HG03521 (cell line): Measurements from ENCODE around the gene RAB3B.
"Not testable (repeated sequence)": the region's sequence is repeated elsewhere in the genome, so short reads cannot be mapped to it uniquely, and the experiment has no call there.

Experiments
- ATAC-seq: cut with Tn5 transposase; IDR thresholded peaks from one replicate; pipeline ENCODE4 v1.9.1; 2021; ENCODE audit warnings: mild to moderate bottlenecking, moderate library complexity; ENCODE audit not compliant: unreplicated experiment

Gene RAB3B

DNA sequence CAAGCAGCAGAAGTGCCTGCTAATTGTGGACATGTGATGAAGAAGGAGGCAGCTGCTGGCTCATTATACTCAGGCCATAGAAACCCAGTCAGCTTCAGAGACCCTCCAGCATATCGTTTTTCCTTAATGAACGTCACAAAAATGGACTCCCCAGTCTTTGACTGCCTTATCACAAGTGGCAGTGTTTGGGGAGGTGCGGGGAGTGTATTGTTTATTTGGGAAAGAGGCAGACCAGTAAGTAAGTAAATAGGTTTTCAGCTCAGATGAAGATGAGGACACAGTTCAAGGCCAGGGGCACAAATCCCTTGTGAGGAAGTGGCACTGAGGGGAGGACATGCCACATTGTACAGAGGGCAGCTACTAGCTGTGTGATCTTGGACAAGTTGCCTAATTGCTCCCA is 68.5 kb downstream of the RAB3B start:
- ATAC-seq: no peak

DNA sequence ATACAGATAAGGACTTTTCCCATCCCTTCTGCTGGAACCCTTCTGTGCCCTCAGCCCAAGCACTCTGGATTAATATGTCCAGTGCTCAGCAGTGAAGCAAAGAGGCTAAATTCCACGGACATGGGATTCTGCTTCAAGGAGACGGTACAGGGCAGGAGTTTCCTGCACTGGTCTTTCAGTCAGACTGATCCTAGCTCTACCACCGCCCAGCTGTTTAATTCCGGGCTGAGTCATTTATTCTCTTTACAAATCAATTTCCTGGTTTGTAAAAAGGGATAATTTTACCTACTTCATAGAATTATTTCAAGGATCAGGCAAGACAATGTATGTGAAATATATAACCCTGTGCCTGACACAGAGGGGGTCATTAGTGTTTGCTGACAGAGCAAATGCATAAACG is 70.4 kb downstream of the RAB3B start:
- ATAC-seq: no peak

DNA sequence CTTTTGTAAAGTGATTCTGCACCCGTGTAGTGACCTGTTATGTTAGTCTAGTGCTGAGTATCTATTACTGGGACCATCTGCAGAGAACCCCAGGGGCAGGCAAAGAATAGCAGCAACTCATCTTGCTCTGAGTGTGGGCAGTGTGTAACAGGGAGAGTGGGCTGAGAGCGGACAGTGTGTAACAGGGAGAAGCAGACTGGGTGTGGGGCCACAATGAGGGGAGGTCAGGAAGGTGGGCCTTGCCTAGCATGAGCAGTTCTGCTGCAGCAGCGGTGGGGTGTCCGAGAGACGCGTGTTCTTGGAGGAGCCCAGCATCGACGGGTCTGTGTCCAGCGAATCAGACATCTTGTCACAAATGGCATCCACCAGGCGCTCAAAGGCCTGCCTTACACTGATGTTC is 70.8 kb downstream of the RAB3B start:
- ATAC-seq: no peak

DNA sequence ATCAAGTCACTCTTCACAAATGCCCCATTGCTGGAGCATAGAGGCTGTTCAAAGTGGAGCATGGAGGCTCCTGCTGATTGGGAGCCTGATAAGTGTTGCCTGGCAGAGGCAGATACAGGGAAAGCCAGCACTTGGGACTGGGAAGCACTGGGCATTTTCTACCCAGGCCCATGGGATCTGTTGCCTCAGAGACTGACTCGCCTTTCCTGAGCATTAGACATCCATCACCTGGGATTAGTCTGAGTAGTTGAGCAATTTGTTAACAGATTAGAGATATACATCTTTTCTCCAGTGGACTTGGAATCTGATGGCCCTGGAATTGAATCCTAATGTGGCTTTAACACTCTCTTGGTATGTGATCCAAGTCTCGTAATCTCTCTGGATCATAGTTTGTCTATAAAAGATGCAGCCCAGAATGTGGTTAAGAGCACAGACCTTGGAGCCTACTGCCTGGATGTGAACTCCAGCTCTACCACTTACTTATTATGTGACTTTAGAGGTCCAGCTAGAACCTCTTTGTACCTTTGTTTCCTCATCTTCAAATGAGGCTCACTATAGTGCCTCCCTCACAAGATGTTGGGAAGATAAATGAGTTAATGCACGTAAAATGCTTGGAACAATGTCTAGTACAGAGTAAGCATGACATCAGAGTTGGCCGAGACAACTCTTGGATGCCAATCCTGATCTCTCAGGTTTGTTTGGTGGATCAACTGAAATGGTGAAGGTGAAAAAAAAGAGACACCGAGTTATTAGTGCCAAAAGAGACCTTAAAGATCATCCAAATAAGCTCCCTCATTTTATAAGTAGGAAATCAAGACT is 73.7 kb downstream of the RAB3B start:
- ATAC-seq: no peak

DNA sequence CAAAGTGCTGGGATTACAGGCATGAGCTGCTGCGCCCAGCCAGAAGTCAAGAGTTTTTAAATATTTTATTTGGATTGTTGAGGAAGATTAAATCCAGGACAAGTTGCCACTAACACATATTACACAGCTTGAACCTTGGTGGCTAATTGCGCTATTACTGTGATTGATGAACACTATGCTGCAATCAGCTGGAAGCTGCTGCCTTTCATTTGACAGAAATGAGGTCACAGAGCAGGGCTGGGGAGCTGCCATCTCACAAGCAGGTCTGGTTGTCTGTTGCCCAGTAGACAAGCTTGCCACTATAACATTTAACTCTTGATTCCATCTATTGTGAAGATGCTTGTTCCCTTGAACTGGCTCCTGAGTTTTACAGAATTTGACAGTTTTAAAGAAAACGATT is 74.5 kb downstream of the RAB3B start:
- no peak for ATAC-seq

DNA sequence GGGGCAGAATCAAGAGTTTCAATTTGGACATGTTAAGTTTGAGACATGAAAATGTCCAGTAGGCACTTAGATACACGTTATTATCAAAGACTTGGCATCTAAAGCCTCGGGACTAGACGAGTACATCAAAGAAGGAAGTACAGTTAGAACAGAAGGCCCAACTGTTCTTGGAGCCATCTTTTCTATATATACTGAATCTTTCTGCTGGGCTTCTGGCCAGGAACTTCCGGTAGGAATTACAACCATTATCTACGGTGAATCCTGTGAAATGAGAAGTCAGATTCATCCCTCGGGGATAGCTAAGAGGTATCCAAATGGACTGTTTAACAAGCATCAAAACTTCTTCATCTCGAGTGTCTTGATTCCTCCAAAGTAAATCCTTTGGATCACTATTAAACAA is 77.6 kb downstream of the RAB3B start:
- no peak for ATAC-seq

DNA sequence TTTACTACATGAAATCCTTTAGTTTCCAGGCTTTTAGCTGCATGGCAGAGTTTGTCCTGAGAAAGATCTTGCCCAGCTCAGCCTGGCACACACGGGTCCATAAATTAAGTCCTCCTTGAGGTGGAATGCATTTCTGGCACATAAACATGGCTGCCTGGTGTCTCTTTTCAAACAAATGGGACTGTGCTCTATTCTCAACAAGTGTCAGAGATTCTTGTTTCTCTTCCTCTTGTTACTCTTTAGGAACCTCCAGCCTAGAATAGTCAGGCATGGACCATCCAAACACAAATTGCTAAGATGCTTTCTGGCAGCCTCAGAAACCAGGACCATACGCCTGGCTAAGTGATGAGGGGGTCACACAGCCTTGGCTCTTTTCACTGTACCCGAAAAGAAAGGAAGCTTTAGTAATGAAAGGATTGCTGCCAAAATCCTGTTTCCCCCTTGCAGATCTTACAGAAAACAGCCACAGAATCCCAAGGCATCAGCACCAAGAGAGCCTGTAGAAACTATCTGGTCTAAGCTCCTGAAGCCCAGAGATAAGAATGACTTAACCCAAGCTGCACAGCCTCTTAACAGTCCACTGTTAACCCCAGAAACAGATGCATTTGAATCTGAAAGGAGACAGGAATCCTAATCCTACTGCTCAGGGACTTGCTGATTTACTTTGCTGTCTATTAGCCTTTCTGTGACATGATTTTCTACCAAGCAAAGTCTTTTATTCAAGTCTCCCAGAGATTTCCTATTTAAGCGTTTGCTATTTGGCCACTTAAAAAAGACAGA is 80.1 kb downstream of the RAB3B start:
- no peak for ATAC-seq

DNA sequence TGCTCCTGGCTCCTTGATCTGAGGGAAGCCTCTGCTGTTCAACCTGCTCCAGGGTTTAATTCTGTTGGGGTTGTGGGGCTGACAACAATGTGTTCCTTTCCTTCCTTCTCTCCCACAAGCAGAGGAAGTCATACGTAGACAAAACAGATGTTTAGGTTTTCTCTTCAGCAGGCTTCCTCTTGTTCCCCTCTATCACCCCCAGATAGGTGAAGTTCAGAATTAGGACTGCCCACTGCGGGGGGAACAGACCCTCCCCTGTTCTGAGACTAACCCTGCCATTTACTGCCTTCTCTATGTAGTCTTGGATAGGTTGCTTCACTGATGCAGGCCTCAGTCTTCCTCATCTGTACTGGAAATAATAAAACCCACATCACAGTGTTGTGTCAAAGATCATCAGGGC is 82.0 kb downstream of the RAB3B start:
- no peak for ATAC-seq

DNA sequence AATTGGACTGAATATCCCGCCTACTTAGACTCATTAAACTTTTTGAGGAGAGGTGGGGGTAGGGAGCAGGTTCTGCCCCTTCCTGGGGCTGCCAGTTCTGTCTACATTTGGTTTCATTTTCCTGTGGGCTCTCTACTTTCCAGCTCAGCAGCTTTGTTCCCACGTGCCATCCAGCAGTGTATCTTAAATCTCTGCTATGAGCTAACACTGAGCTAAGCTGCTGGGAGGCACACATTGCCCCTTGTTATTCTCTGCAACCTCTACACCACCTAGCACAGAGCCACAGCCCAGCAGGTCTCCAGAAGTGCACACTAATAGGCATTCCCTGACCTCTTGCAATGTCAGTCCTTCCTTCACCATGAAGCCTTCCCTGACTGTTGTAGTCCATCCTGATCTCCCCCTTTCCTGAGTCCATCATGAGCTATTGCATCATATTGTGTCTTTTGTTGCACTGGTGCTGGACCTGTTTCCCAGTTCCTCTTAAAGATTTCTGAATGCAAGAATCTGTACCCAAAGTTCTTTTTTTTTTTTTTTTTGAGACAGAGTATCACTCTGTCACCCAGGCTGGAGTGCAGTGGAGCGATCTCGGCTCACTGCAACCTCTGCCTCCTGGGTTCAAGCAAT is 83.3 kb downstream of the RAB3B start:
- no peak for ATAC-seq

DNA sequence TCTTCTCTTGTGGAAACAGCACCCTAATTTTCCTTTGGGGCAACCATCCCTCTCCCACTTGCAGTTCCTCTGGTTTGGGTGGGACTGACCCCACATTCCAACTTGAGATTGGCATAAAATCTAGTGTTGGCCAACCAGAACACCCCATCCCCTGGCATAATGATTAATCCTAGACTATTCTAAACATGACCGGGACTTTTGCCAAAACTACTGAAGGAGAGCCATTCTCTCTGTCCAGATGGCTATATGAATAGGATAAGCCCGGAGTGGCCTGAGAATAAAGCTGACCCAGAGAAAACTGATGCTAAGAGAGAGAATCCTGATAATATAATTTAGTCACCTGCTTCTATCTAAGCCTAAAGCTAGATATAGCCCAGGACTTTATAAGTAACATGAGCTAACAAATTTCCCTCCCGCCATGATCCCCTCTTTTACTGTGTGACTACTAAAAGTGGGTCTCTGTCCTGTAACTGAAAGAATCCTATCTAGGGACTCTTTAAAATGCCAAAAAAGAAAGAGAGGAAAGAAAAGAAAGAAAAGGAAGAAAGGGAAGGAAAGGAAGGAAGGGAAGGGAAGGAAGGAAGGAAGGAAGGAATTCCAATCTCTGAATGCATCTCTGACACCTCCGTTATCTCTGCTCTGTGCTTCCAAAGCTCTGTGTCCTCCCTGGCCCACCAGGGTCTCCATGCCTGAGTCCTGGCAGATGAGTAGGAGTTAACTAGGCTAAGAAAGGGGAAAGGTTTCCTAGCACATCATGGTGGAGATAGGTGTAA is 84.0 kb downstream of the RAB3B start:
- no peak for ATAC-seq

DNA sequence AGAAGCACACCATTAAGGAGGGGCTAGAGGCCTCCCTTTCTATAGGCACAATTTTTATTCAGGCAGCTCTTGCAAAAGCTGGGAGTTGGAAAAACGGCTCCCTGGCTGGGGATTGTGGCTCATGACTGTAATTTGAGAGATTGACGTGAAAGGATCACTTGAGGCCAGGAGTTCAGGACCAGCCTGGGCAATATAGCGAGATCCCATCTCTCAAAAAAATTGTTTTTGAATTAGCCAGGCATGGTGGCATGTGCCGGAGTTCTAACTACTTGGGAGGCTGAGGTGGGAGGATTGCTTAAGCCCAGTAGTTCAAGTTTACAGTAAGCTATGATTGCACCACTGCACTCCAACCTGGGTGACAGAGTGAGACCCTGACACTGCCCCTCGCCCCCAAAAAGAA is 88.0 kb downstream of the RAB3B start:
- ATAC-seq: no peak

DNA sequence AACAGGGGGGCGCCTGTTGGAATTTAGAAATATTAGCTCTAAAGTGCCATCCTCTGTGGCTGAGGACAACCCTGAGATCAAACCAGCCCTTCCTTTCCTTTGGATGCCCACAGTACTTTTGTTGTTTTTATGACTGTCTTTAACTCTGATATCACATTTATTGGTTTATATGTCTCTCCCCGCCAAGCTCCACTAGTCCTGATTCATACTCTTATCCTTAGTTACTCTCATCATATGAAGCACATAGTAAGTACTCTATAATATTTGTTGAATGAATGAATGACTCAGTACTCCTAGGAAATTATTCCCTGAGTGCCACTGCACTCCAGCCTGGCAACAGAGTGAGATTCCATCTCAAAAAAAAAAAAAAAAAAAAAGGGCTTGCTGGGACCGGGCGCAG is 89.3 kb downstream of the RAB3B start:
- no peak for ATAC-seq

DNA sequence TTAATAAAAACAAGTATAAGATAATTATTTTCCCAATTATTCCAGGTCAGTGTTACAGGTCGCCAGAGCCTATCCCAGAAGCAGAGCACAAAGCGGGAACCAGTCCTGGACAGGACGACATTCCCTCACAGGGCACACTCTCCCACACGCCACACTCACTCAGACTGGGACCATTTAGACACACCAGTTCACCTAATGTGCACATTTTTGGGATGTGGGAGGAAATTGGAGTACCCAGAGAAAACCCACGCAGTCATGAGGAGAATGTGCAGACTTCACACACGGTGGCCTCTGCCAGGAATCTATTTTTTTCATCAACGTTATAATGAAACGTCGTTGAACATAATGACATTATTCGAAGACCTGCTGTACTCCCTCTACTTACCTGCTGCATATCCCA is 91.5 kb downstream of the RAB3B start:
- ATAC-seq: no peak

DNA sequence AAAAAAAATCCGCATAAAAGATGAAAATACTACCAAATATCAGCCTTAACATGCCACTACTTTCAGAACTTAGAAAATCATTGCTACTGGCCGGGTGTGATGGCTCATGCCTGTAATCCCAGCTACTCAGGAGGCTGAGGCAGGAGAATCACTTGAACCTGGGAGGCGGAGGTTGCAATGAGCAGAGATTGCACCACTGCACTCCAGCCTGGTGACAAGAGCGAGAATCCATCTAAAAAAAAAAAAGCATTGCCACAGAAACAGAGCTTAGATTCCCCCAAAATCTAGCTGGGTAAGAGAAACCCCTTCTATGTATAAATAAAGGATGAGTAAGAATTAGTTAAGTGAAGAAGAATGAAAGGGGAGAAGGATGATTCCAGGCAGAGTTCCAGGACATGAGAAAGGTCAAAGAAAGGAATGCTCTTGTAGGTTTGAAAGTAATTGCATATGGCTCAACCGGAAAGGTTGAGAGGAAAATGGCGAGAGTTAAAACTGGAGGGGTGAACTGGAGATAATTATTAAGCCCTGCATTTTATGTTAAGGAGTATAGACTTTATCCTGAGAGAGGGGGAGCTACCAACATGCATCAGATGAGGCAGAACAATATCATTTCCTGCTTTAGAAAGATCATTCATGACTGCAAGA is 92.3 kb downstream of the RAB3B start:
- ATAC-seq: no peak

DNA sequence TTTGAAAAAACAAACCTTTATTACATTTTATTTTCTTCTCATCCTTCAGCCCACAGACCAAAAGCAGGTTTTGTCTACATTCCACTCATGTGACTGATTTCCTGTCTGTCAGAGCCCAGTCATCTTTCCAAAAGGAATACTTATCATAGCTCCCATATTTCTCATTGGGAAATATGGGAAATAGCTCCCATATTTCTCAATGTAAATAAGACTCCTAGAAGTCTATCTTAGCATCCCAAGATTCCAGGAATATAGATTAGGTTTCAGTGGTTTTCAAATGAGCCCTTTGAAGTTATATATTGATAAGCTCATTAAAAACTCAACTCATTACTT is 92.8 kb downstream of the RAB3B start:
- ATAC-seq: no peak

DNA sequence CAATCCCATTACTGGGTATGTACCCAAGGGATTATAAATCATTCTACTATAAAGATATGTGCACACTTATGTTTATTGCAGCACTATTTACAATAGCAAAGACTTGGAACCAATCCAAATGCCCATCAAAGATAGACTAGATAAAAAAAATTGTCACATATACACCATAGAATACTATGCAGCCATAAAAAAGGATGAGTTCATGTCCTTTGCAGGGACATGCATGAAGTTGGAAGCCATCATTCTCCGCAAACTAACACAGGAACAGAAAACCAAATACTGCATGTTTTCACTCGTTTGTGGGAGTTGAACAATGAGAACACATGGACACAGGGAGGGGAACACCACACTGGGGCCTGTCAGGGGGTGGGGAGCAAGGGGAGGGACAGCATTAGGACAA is 95.8 kb downstream of the RAB3B start:
- not testable (repeated sequence) for ATAC-seq

DNA sequence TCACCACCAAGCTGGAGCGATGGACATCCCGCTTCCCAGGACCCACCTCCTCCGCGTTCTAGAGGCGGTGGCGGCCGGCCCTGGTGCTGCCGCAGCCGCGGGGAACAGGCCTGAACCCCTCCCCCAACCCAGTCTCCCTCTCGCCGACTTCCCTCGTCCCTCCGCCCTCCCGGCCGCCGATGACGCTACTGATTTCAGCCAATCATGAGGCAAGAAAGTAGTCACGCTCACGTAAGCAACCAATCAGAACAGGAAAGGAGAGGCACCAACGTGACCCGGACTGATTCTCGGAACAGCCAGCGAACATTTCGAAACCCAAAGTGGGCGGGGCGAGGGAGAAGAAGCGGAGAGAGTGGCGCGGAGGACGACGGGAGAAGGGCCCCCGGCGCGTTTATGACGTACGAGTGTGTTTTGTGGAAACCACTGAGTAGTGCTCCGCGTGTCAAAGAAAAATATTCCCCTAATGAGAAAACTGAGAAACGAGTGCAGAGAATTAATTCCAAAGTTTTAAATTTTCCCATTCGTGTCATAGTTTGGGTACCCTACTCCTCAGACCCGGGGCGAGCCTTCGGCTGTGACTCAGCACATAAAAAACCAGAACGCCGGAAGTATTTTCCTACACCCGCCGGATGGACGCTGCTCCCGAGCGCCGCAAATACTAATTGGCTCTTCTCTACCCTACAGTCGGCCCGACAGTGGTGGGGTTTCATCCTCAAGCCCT is 111.7 kb downstream of the RAB3B start, which contains the start of gene NRDC:
NRDC (minus strand) TSS at position 112 of the 721 bp plus-strand sequence. CDS start 112 bp downstream, outside the sequence.
- ATAC-seq: peak; percentile 96

DNA sequence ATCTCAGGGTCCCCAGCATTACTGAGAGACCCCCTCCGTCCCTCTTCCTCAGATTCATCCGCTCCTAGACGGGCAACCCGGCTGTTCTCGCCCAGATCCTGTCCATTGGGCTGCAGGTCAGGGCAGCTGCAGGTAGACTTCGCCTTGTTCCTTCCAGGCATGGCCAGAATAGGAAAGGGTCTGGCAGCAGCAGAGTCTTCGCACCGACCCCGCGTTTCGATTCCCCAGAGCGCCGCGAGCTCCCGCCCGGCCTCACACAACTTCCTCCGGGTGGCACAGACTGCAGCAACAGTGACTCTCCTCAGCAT is 112.2 kb downstream of the RAB3B start:
- no peak for ATAC-seq

DNA sequence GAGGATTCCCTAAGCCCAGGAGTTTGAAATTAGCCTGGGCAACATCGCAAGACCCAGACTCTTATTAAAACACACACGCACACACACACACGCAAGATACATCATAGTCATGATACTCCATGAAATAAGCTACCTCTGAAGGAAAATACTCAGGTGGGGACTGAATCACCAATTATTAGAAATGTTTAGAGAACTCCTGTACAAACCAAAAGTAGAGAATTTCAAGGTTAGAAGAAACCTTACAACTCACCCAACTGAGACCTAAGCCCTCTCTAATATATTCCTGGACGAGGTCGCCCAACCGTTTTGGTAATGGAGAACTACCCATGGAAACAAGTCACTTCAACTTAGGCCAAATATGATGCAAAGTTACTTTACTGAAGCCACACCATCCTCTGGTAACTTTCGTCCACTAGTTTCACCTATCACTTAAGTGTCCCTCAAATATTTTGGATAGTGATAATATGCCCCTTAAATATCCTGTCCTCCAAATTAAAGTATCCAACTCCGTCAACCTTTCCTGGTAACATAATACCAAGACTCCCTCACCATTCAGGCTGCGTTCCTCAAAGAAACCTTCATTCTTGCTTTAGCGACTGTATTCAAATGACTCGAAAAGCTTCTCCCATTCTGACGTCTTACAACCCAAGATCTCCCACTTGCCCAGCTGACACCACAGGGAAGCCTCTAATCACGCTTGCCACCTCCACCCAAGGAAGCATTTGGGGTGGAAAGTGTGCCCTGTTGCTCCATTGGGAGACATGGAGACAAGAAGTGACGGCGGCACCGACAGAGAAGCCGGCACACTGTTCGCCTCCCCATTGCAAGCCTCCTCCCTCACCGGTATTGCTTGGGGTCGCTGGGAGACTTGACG is 112.8 kb downstream of the RAB3B start:
- peak; percentile 1 for ATAC-seq
